Upper lobe of right lung (tissue), 1 donor: ENCODE measurements around the gene ATP12A. TPM values are rescaled to one million over a fixed set of nuclear protein-coding genes. Genes with fewer than 3 reads are reported as not detected.

Experiments
- ATAC-seq: fragments of 200-7000 bp; cut with Tn5 transposase; one replicate; pipeline ENCODE4 v1.9.1; 2020; ENCODE audit warnings: mild to moderate bottlenecking, moderate library complexity
- DNase-seq: peaks from one replicate; pipeline ENCODE4 v3.0.0-alpha.2; 2020
- H3K27ac ChIP-seq: fragments of 200-600 bp; one replicate; pipeline ENCODE4 v1.8.0; 2022
- H3K27me3 ChIP-seq: fragments of 200-600 bp; one replicate; pipeline ENCODE4 v1.8.0; 2022; ENCODE audit warnings: mild to moderate bottlenecking
- H3K36me3 ChIP-seq: fragments of 200-600 bp; one replicate; pipeline ENCODE4 v1.8.0; 2022
- H3K4me1 ChIP-seq: fragments of 200-600 bp; one replicate; pipeline ENCODE4 v1.8.0; 2022
- H3K4me3 ChIP-seq: fragments of 200-600 bp; one replicate; pipeline ENCODE4 v1.8.0; 2022; ENCODE audit warnings: mild to moderate bottlenecking
- H3K9me3 ChIP-seq: fragments of 200-600 bp; one replicate; pipeline ENCODE4 v1.8.0; 2022
- intact Hi-C: fragments of 100-400 bp; cut with DNase I; formaldehyde crosslinking; loops from one replicate; pipeline ENCODE4 v1.11.0; 2022
- total RNA-seq: library from RNA; stranded (reverse); fragmentation: NEBNext Ultra II Directional; extraction: Animal tissue kit (Norgen Biotek cat#: 25700); gene quantifications from one replicate; pipeline ENCODE4 v1.2.1, GENCODE V29; 2021
- TF ChIP-seq, protein P1 (sequence below): fragments of 200-600 bp; IDR thresholded peaks from one replicate; pipeline ENCODE4 v1.8.0; 2022; ENCODE audit warnings: antibody characterized with exemption
- donor health status: DM: no; HTN: yes; CAD: no; lungs with severe emphysema.

The ATP12A gene
- total RNA-seq, 1 donor from 2014 or later: not detected

- no peak for DNase-seq
- H3K9me3 ChIP-seq: no peaks in the 10 kb centered on the region
- no peaks in the 10 kb centered on the region for H3K4me1 ChIP-seq
- H3K27ac ChIP-seq: no peak overlapping the region
- H3K36me3 ChIP-seq: no peaks in the 10 kb centered on the region
- peak overlapping the region; percentile 42 for H3K4me3 ChIP-seq
- TF ChIP-seq, protein P1, sequence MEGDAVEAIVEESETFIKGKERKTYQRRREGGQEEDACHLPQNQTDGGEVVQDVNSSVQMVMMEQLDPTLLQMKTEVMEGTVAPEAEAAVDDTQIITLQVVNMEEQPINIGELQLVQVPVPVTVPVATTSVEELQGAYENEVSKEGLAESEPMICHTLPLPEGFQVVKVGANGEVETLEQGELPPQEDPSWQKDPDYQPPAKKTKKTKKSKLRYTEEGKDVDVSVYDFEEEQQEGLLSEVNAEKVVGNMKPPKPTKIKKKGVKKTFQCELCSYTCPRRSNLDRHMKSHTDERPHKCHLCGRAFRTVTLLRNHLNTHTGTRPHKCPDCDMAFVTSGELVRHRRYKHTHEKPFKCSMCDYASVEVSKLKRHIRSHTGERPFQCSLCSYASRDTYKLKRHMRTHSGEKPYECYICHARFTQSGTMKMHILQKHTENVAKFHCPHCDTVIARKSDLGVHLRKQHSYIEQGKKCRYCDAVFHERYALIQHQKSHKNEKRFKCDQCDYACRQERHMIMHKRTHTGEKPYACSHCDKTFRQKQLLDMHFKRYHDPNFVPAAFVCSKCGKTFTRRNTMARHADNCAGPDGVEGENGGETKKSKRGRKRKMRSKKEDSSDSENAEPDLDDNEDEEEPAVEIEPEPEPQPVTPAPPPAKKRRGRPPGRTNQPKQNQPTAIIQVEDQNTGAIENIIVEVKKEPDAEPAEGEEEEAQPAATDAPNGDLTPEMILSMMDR: no peak
- no peak for ATAC-seq
- H3K27me3 ChIP-seq: peaks cover 28% of the 10 kb centered on the region
- intact Hi-C loops: no loop called here
These were observed 855 bp downstream of the ATP12A start for GRCh38 chr13:24680921-24681604.

GRCh38 chr13:24681930-24682329 is 1.7 kb downstream of the ATP12A start:
- intact Hi-C loops: no loop called here
- no peaks in the 10 kb centered on the region for H3K9me3 ChIP-seq
- no peak overlapping the region for H3K4me3 ChIP-seq
- H3K27ac ChIP-seq: no peak overlapping the region
- peaks cover 28% of the 10 kb centered on the region for H3K27me3 ChIP-seq
- TF ChIP-seq, protein P1: no peak
- ATAC-seq (no peak), DNase-seq (no peak)
- no peaks in the 10 kb centered on the region for H3K4me1 ChIP-seq
- no peaks in the 10 kb centered on the region for H3K36me3 ChIP-seq

- Histone ChIP-seq H3K27ac (no peak overlapping the region), H3K27me3 (peaks cover 28% of the 10 kb centered on the region), H3K9me3 (no peaks in the 10 kb centered on the region), H3K4me1 (no peaks in the 10 kb centered on the region), H3K4me3 (no peak overlapping the region), H3K36me3 (no peaks in the 10 kb centered on the region)
- no peak for ATAC-seq
- intact Hi-C loops: no loop called here
- no peak for DNase-seq
- TF ChIP-seq, protein P1: no peak
These were observed 2.1 kb downstream of the ATP12A start for GRCh38 chr13:24682353-24682752.

DNA sequence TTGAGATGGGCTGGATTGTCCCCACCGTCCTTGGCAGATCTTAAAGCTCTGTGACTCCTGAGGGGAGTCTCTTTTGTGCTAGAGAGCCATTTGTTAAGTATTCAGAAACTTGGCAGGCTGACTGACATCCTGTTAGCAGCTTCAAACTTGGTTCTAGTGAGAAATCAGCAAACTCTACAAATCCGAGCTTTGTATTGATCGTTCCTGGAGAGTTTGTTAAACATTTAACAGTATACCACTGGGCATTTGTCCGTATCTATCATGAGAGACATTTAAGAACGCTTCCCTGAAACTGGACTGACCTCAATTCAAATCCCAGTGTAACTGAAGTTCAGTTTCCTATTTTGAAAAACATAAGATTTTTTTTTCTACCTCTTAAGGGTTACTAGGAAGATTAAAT is 3.1 kb downstream of the ATP12A start:
- H3K4me1 ChIP-seq: no peaks in the 10 kb centered on the region
- H3K9me3 ChIP-seq: no peaks in the 10 kb centered on the region
- H3K4me3 ChIP-seq: no peak overlapping the region
- no peak overlapping the region for H3K27ac ChIP-seq
- H3K36me3 ChIP-seq: no peaks in the 10 kb centered on the region
- peaks cover 28% of the 10 kb centered on the region for H3K27me3 ChIP-seq
- intact Hi-C loops: no loop called here
- ATAC-seq: no peak
- TF ChIP-seq, protein P1: no peak
- DNase-seq: no peak

GRCh38 chr13:24683838-24684599 is 3.8 kb downstream of the ATP12A start:
- intact Hi-C loops: no loop called here
- Histone ChIP-seq H3K27ac (no peak overlapping the region), H3K4me3 (no peak overlapping the region), H3K36me3 (no peaks in the 10 kb centered on the region), H3K4me1 (no peaks in the 10 kb centered on the region), H3K27me3 (peaks cover 26% of the 10 kb centered on the region), H3K9me3 (no peaks in the 10 kb centered on the region)
- TF ChIP-seq, protein P1: peak; percentile 87
- DNase-seq (peak; percentile 78), ATAC-seq (peak; percentile 90)
